Stimulated activated CD8-positive, alpha-beta memory T cell treated with anti-CD3 and anti-CD28 coated beads, Interleukin-2, amount 100 ng/mL, for 48 hours (primary cell): ENCODE data around the gene NELFB.
"Not testable (repeated sequence)": the region's sequence is repeated elsewhere in the genome, so short reads cannot be mapped to it uniquely, and the experiment has no call there.

Experiments used
- DNase-seq, 2 donors: peaks; one replicate each; pipeline ENCODE4 v3.0.0-alpha.2; 2020; ENCODE audit warnings: low read depth in 2 of 2

The NELFB gene

GRCh38 chr9:137247135-137247915 lies 7.8 kb upstream of the NELFB start:
- no peak for DNase-seq

GRCh38 chr9:137247916-137248175 lies 7.3 kb upstream of the NELFB start:
- DNase-seq: no peak

- DNase-seq: no peak
Observed at GRCh38 chr9:137250329-137251193, 4.6 kb upstream of the NELFB start.

- no peak for DNase-seq
Observed at GRCh38 chr9:137251194-137251461, 4.0 kb upstream of the NELFB start, which contains the start of gene STPG3. Gene STPG3, plus strand, starts transcription at chr9:137251286. Its CDS starts 1 bp downstream, at chr9:137251287.

- no peak for DNase-seq
Observed at GRCh38 chr9:137251490-137252268, 3.4 kb upstream of the NELFB start.

- no peak for DNase-seq
Observed at GRCh38 chr9:137252555-137253506, 2.3 kb upstream of the NELFB start.

- DNase-seq: no peak
Observed at GRCh38 chr9:137253717-137254623, 1.2 kb upstream of the NELFB start.

- no peak for DNase-seq
Observed at GRCh38 chr9:137255448-137256114, 454 bp downstream of the NELFB start.

- DNase-seq: no peak
Observed at GRCh38 chr9:137256362-137256761, 1.2 kb downstream of the NELFB start.

- DNase-seq: no peak
Observed at GRCh38 chr9:137256856-137257255, 1.7 kb downstream of the NELFB start.

- DNase-seq: not testable (repeated sequence)
Observed at GRCh38 chr9:137262173-137262908, 7.2 kb downstream of the NELFB start.

GRCh38 chr9:137262909-137263285 lies 7.8 kb downstream of the NELFB start:
- DNase-seq: no peak

GRCh38 chr9:137263506-137263905 lies 8.4 kb downstream of the NELFB start:
- DNase-seq: no peak

- DNase-seq: no peak
Observed at GRCh38 chr9:137264067-137264466, 8.9 kb downstream of the NELFB start.

- no peak for DNase-seq
Observed at GRCh38 chr9:137265496-137266161, 10.5 kb downstream of the NELFB start.

- DNase-seq: no peak
Observed at GRCh38 chr9:137266162-137266527, 11.0 kb downstream of the NELFB start.

- DNase-seq: no peak
Observed at GRCh38 chr9:137266585-137267453, 11.7 kb downstream of the NELFB start.

- no peak for DNase-seq
Observed at GRCh38 chr9:137267933-137268355, 12.8 kb downstream of the NELFB start.
